HL-60/S4 (cell line): ENCODE results near the gene SEMA3D.

Experiments used
- in situ Hi-C: fragments of 300-500 bp; cut with MboI; formaldehyde crosslinking; loops from 2 replicates; pipeline ENCODE4 v1.14.3; 2022; ENCODE audit warnings: low sequenced_read_pairs

The SEMA3D gene

DNA sequence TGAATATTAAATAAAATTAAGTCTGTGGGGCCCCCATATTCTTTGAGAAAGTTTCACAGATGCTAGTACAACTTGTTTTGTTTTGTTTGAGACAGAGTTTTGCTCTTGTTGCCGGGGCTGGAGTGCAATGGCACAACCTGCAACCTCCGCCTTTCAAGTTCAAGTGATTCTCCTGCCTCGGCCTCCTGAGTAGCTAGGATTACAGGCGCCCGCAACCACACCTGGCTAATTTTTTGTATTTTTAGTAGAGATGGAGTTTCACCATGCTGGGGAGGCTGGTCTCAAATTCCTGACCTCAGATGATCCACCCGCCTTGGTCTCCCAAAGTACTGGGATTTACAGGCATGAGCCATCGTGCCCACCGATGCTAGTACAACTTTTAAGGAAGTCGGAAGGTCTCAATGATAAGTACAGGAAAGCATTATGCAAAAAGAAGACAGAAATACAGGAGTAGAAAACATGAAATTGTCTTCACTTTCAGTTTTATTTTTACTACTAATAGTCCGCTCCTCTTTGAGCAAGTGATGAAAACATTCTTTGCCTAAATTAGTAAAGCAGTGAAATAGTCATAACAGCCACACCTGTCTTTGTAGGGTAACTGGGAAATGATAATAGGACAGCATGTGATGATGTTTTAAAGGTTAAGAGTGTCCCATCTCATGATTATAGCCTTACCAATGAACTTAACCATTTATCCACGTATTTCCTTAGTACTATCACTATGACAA, 147.5 kb downstream of the SEMA3D start:
- in situ Hi-C loops, result no loop called here

DNA sequence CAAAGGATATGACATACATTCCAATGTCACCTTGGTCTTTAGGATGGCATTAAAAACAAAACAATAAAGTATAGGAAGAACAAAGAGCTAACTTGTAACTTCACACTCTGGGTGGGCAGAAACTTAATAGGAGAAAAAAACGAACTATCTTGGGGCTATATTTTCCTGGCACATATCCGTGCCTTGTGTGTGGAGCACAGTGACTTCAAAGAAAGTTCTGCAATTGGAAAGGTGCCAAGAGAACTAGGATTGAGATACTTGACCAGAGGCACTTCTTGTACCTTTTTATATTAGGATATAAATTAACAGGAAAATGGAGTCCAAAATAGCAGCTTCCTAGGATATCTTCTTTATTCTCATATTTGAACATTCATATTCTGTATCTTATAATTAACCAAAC, 148.4 kb downstream of the SEMA3D start:
- in situ Hi-C loops, result no loop called here

DNA sequence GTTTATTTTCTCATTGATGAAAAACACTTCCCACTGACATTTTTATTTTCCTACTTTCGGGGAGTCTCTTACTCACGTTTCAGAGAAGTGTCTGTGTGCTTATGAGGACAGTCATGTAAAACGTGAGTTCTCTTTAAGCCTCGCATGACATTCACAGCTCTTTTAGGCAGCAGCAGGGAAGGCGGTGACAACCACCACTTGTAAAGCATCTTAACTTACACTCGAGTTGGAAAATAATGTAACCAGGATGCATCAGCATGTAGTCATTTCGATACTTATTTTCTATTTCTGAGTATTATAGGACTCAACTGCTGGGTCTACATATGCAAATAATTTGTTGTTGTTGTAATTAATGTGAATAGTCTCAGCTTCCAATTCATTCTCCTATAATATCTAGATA, 153.6 kb downstream of the SEMA3D start:
- in situ Hi-C loops, result no loop called here

DNA sequence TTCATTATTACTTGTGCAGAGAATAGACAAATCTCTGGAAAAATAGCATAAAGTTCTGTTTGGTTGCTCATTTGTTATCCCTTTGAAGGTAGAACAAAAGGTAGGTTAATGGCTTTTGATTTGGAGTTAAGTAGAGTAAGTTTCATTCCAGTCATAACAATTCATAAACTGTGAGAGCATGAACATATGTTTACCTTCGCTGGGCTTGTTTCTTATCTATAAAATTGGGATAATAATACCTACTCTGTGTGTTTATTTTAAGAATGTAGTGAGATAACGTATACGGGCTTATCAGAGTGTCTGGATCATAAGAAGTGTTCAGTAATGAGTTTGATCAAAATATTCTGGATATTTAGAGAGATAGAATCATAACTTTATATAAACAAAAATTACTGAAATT, 155.4 kb downstream of the SEMA3D start:
- in situ Hi-C loops, result no loop called here

DNA sequence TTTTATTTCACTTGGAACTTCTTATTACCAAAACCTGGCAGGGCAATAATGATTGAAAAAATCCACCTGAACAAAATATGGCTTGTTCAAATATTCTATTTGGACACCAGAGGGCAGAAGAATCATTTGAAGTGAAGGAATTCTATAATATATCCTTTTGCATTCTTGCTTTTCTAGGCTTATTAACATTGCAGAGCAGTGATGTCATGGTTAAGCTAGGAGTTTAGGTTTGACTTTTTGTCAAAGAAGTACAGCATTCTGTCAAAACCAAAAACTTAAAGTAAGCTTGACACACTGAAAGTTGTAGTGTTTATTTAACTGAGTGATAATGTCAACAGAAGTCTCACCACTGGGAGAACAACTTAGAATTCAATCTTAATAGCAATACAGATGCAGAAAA, 156.0 kb downstream of the SEMA3D start:
- in situ Hi-C loops, result no loop called here

DNA sequence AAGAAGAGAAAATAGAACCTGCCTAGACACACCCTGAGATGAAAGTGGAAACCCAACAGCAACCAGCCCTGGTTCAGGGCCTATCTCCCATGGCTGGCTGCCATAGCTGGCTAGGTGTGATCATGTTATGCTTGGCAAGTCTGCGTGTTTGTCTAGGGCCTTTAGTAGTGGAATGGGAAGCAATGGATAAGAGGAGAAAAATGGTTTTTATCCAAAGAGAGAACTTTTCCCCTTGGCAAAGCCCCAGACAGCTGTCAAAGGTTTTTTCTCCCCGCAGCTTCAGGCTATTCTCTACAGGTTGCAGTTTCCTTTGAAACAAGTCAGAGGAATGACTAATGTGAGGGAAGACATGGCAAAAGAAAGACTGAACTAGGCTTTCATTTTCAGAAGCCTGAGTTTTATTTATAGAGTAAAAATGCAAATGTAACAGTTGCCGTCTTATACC, 161.5 kb downstream of the SEMA3D start:
- in situ Hi-C loops, result no loop called here

DNA sequence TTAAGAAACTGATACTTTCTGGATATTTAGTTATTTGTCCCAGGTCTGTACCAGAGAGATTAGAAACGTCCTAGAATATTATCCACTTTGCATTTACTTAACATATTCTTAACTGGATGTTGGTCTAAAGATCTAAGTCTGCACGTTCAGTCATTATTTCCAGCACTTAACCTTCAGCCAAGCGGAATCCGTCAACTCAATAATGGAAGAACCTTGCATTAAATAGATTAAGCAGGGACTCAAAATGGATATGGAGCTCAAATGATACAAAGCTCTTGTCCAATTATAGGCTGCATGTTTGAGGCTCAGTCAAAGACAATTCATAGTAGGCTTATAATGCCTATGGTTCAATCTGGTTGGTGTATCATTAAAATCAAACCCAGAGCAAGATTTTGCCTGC, 162.9 kb downstream of the SEMA3D start:
- in situ Hi-C loops, result loop anchor here (25.0 kb wide), 1 partner anchor 1062 kb away; no protein-coding TSS in a partner anchor

DNA sequence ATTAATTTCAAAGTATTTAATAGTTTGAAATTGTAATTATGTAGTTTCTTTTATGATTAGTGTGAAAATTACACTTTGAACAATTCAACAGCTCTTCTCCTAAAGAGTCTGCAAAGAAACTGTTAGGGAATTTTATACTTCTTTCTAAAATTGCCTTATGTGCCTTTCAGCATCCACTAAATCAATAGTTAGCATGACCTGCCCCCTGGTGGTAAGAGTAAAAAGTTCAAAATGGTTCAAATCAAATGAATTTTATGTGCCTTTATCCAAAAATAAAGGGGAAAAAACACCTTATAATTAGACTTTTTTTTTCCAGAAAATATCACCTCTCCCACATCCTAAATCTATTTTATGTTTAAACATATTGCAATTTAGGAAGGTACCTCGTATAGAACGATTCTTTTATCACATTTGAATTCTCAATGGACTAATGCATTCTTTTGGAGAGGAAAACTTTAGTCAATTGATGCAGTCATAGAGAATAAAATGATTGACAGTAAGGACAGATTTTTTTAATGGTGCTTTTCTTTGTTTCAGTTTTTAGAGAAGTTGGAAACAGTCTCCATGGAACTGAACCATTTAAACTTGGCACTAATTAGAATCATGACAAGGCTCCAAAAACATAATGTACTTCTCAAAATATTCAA, 163.7 kb downstream of the SEMA3D start:
- in situ Hi-C loops, result loop anchor here (25.0 kb wide), 1 partner anchor 1061 kb away; no protein-coding TSS in a partner anchor

DNA sequence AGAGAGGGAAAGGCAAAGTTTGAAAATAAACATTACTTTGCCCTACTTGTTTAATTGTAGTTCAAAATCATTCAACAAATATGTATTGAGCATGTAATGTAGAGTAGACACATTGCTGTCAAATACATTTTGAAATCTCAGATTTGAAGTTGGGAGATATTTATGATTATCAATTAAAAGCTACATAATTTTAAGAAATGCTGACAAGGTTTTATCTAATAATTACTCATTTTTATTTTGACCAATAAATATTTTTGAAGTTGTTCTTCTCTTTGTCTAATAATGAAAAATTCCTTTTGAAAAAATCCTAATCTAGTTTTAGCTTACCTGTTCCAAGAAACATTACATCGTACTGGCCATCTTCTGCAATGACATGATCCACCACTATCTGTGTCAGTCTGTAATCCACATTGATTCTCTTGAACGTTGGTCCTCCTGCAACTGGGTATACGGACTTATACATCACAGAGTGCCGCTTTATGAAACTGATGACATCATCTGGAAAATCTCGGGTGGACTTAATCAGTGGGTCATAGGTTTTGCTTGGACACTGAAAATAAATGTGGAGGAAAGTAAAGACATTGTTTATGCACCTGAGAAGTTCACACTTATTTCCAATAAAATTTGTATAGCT, 164.7 kb downstream of the SEMA3D start:
- in situ Hi-C loops, result loop anchor here (25.0 kb wide), 1 partner anchor 1060 kb away; no protein-coding TSS in a partner anchor

DNA sequence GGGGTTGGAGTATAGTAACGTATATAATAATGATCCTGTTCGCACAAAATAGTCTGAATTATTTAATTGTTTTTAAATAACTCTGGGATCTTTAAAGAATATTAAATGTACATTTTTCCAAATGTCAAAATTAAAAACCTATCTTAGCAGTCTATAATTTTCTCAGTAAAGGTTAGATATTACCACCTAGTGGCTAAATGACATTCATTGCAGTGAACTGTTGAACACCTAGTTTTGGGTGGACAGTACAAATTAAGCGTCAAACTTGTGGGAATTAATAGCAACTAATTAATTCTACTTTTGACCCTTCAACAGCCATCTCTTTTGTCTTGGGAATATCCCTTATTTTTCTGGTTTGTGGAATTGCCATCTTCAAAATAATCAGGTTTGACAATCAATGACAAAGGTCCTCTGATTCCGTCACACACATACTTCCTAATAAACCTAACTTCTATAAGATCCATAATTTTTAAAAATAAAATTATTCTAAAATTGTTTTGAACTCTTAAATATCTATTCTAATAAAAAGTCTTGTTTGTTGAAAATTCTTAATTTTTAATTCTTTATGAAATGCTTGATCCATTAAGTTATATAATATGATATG, 165.7 kb downstream of the SEMA3D start:
- in situ Hi-C loops, result loop anchor here (25.0 kb wide), 1 partner anchor 1059 kb away; no protein-coding TSS in a partner anchor

DNA sequence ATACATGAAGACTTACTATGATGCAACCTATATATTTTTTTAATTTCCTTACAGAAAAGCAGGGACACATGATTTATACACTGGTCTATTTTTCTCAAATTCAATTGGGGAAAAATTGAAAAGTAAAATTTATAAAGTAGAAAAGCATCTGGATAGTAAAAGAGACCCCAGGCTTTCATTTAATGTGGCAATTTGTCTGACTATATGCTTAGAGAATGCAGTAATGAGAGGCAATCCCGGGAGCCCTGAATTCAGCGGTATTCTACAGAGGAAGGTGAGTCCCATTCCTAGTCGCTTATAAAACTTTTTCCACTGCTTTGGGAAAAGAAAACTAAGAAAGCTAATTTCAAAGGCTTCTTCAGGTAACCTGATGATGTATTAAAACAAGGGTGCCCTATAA, 167.1 kb downstream of the SEMA3D start:
- in situ Hi-C loops, result loop anchor here (25.0 kb wide), 1 partner anchor 1057 kb away; no protein-coding TSS in a partner anchor

DNA sequence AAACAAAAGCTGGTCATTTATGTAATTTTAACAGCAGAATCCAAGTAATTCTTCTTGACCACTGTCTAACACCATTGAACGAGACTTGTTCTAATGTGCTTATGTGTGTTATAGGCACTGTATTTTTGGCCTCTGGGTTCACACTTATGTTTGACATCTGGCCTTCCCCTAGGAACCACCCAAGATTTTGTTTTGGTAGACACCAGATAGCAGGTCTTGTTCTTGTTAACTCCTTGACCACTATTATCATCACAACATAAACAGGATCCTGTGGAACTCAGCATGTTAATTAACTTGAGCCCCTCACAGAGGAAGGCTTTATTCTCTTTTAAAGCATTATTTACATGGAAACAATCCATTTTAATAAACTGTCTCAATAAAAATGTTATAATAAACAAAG, 167.7 kb downstream of the SEMA3D start:
- in situ Hi-C loops, result loop anchor here (25.0 kb wide), 1 partner anchor 1057 kb away; no protein-coding TSS in a partner anchor

DNA sequence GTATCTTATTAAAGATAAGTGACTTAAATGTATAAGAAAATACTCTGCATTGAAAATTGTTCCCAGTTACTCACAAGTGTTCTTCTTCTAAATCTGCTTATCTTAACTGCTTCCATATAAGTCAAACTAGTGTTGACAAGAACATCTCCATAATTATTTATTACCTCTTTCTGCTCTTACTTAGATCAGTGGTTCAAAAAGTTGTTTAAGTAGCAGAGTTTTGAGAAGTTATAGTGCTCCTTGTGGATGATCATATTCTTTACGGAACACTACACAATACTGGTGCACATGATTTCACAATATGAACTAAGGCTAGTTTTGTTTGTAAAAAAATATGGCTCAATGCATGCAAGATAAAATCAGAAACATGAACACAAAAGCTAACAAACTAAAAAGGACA, 168.4 kb downstream of the SEMA3D start:
- in situ Hi-C loops, result loop anchor here (25.0 kb wide), 1 partner anchor 1056 kb away; no protein-coding TSS in a partner anchor

DNA sequence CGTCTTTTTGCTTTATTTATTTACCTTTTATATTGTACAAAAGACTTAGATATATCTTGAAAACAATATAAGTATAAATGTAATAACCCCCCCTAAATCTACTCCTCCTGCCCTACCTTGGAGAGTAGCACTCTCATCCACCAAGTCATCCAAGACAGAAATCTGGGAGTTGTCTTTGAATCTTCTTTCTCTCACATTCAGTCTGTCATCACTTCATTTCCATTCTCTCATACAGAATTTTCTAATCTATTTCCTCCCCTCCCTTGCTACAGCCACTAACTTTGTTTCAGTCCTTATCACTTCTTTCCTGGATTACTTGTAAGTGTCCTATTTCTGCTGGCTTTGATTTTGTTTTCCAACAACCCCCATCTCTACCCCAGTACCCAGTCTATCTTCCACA, 170.6 kb downstream of the SEMA3D start:
- in situ Hi-C loops, result loop anchor here (25.0 kb wide), 1 partner anchor 1054 kb away; no protein-coding TSS in a partner anchor

DNA sequence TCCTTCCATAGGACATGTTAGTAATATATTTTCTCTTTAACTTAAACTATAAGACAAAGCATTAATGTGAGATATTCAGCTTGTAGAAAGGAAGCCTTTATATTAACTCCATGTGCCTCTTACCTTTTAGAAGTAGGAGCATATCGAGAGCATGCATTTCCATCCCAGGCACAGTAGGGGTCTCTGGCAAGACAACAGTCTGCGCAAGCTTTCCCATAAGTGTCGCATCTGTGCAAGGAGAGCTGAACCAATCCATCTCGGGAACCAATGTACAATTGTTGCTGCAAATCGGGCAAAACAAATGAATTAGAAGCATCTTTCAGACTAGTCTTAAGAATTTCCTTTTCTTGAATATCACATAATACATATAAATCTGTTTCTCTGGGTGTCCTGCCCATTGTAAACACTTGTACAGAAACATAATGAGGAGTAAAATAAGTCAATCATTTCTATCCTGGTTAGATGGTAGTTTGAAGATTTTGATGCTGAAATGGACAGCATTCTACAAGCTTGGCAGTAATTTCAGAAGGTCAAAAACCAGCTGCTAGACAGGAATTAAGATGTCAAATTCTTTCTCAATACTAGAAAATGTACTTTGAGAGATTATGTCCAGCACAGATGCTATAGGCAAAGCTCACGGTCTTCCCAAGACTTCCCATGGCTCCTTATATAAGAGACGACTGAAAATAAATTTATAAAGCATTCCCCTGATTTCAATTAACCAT, 171.8 kb downstream of the SEMA3D start:
- in situ Hi-C loops, result loop anchor here (25.0 kb wide), 1 partner anchor 1053 kb away; no protein-coding TSS in a partner anchor

DNA sequence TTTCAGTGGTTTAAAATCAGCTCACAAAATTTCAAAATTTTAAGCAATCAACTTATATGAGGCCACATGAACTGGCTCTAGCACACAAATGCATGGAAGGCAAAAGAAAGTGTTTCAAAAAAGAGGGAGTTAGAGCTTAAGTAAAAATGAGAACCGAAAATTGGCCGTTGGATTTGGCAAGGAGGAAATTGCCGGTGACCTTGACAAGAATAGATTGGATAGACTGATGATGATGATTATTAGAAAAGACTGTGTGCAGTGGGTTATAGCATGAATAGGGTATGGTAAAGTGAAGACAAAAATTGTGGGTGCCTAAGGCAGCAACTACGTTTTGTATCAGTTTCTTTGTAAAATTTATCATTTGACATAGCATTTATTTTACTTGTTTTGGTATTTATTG, 175.7 kb downstream of the SEMA3D start:
- in situ Hi-C loops, result loop anchor here (25.0 kb wide), 1 partner anchor 1049 kb away; no protein-coding TSS in a partner anchor

DNA sequence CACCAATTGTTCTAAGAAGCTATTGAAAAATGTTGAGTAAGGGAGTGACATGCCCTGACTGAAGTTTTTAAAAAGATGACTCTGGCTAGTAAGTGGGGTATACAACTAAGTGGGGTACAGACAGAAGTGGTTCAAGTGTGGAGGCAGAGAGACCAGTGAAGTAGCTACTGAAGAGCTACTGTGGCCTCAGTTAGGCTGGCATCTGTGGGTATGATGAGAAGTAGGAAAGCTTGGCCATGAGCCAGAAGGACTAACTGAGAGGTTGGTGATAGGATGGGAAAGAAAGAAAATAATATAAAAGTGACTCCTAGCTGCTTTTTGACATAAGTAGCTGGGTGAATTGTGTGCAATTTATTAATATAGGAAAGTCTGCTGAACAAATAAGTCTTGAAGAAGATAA, 176.6 kb downstream of the SEMA3D start:
- in situ Hi-C loops, result loop anchor here (25.0 kb wide), 1 partner anchor 1048 kb away; no protein-coding TSS in a partner anchor

DNA sequence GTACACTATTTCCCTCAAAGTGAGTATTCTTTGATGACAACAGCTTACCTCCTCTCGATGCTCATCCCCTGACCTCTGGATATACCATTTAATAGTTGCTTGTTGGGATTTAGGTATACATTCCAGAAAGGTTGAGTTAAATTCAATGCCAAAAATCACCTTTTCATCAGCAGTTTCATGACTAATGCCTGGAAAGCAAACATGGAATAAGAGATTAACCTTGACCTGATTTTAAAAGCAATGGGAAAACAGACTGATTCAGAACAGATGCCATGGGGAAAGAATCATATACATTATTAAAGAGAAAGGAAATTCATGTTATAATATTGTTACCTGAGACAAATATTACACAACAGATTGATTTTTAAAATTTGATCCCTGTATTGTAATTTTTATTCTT, 180.1 kb downstream of the SEMA3D start:
- in situ Hi-C loops, result loop anchor here (25.0 kb wide), 1 partner anchor 1044 kb away; no protein-coding TSS in a partner anchor

DNA sequence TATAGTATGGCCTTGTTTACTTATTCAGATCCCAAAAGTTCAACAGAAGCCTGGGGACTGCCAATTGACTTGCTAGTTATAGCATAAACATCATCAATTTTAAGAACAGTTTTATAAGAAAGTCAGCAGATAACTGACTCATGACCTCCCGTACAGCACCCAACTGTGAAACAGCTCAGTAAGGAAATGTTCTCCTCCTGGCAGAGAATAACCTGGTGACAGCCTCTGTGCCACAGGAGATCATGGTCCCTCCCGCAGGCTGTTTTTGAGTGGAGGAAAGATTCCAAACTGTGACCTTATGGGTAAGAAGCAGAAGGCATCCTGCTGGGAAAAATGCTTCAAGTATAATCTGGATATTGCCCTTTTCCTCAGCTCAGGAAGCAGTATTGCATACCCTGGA, 182.5 kb downstream of the SEMA3D start:
- in situ Hi-C loops, result loop anchor here (25.0 kb wide), 1 partner anchor 1042 kb away; no protein-coding TSS in a partner anchor
